Mesendoderm (in vitro differentiated cells): ENCODE measurements around the gene DCAF17.

Experiments
- DNase-seq: peaks from one replicate; pipeline ENCODE4 v3.0.0; 2013
- H2AK5ac ChIP-seq: 2 replicates; pipeline ENCODE4 v1.6.1; 2013; ENCODE audit warnings: low read length, inconsistent platforms
- H2BK120ac ChIP-seq: 2 replicates; pipeline ENCODE4 v1.6.1; 2013; ENCODE audit warnings: low read depth, mild to moderate bottlenecking, low read length, moderate library complexity, mixed read lengths
- H2BK15ac ChIP-seq: replicated peaks from 2 replicates; pipeline ENCODE4 v1.6.1; 2013; ENCODE audit warnings: low read depth, mild to moderate bottlenecking, moderate library complexity
- H2BK5ac ChIP-seq: 2 replicates; pipeline ENCODE4 v1.6.1; 2013; ENCODE audit warnings: low read length, inconsistent platforms
- H3K18ac ChIP-seq: 2 replicates; pipeline ENCODE4 v1.6.1; 2013; ENCODE audit warnings: mild to moderate bottlenecking, low read length, mixed read lengths
- H3K23ac ChIP-seq: one replicate; pipeline ENCODE4 v1.6.1; 2013; ENCODE audit warnings: low read length
- H3K27ac ChIP-seq: 2 replicates; pipeline ENCODE4 v1.5.1; 2013; ENCODE audit warnings: low read depth, mild to moderate bottlenecking, inconsistent platforms, low read length, moderate library complexity
- H3K27me3 ChIP-seq: 2 replicates; pipeline ENCODE4 v1.6.1; 2013; ENCODE audit warnings: low read length, control low read depth, mild to moderate bottlenecking, inconsistent platforms; ENCODE audit not compliant: insufficient read depth, poor library complexity
- H3K36me3 ChIP-seq: 2 replicates; pipeline ENCODE4 v1.6.1; 2013; ENCODE audit warnings: low read length, inconsistent platforms; ENCODE audit not compliant: control insufficient read depth, insufficient read depth
- H3K4ac ChIP-seq: one replicate; pipeline ENCODE4 v1.6.1; 2013; ENCODE audit warnings: low read depth, mild to moderate bottlenecking, low read length, moderate library complexity
- H3K4me1 ChIP-seq: 2 replicates; pipeline ENCODE4 v1.6.1; 2013; ENCODE audit warnings: low read depth, low read length, inconsistent platforms; ENCODE audit not compliant: control insufficient read depth
- H3K4me2 ChIP-seq: 2 replicates; pipeline ENCODE4 v1.6.1; 2013; ENCODE audit warnings: low read length
- H3K4me3 ChIP-seq: 2 replicates; pipeline ENCODE4 v1.5.1; 2013; ENCODE audit warnings: mild to moderate bottlenecking, low read length
- H3K56ac ChIP-seq: one replicate; pipeline ENCODE4 v1.6.1; 2013; ENCODE audit warnings: low read length
- H3K79me1 ChIP-seq: 2 replicates; pipeline ENCODE4 v1.6.1; 2013; ENCODE audit warnings: low read length, inconsistent platforms
- H3K79me2 ChIP-seq: 2 replicates; pipeline ENCODE4 v1.6.1; 2013; ENCODE audit warnings: mild to moderate bottlenecking, low read length; ENCODE audit not compliant: control insufficient read depth, insufficient read depth
- H3K9ac ChIP-seq: 2 replicates; pipeline ENCODE4 v1.6.1; 2013; ENCODE audit warnings: low read length, inconsistent platforms
- H4K5ac ChIP-seq: one replicate; pipeline ENCODE4 v1.6.1; 2013; ENCODE audit warnings: low read length
- H4K8ac ChIP-seq: one replicate; pipeline ENCODE4 v1.6.1; 2013; ENCODE audit warnings: low read depth, mild to moderate bottlenecking, control low read depth, low read length, moderate library complexity
- WGBS: extraction: QIAGEN DNeasy Blood & Tissue Kit; methylation state at CpG from one replicate; pipeline ENCODE4 v1.1.7; 2013; ENCODE audit warnings: low lambda C conversion rate, missing lambda C conversion rate; ENCODE audit not compliant: insufficient coverage; ENCODE audit errors: extremely low coverage; 5-methylcytosine and 5-hydroxymethylcytosine counted together

The DCAF17 gene

GRCh38 chr2:171452773-171453172 is 18.7 kb downstream of the DCAF17 start:
- Histone ChIP-seq H4K8ac (no peak overlapping the region), H3K36me3 (no peaks in the 10 kb centered on the region), H3K18ac (no peak overlapping the region), H3K27me3 (no peaks in the 10 kb centered on the region), H2AK5ac (no peak overlapping the region), H2BK5ac (no peak overlapping the region), H2BK15ac (no peak overlapping the region), H3K4me1 (no peaks in the 10 kb centered on the region), H2BK120ac (no peak overlapping the region), H3K79me1 (no peaks in the 10 kb centered on the region), H3K4me2 (no peak overlapping the region), H3K4me3 (no peak overlapping the region), H4K5ac (no peak overlapping the region), H3K23ac (no peak overlapping the region), H3K27ac (no peak overlapping the region), H3K9ac (no peak overlapping the region), H3K79me2 (no peaks in the 10 kb centered on the region), H3K4ac (no peak overlapping the region), H3K56ac (no peak overlapping the region)
- no peak for DNase-seq
- WGBS = no CpG with 5 or more reads among the region's 4 CpGs

GRCh38 chr2:171459498-171459897 is 25.5 kb downstream of the DCAF17 start:
- no peak overlapping the region for H3K4me2 ChIP-seq
- no peak overlapping the region for H2BK15ac ChIP-seq
- no peak overlapping the region for H3K9ac ChIP-seq
- H3K36me3 ChIP-seq = no peaks in the 10 kb centered on the region
- no peak overlapping the region for H3K56ac ChIP-seq
- no peak overlapping the region for H2AK5ac ChIP-seq
- H3K4me3 ChIP-seq = no peak overlapping the region
- H3K27me3 ChIP-seq = no peaks in the 10 kb centered on the region
- no peak overlapping the region for H3K18ac ChIP-seq
- no peaks in the 10 kb centered on the region for H3K4me1 ChIP-seq
- no peak overlapping the region for H4K5ac ChIP-seq
- no peak overlapping the region for H4K8ac ChIP-seq
- H2BK120ac ChIP-seq = no peak overlapping the region
- no peak for DNase-seq
- no peak overlapping the region for H2BK5ac ChIP-seq
- no peak overlapping the region for H3K4ac ChIP-seq
- H3K79me2 ChIP-seq = no peaks in the 10 kb centered on the region
- H3K23ac ChIP-seq = no peak overlapping the region
- H3K27ac ChIP-seq = no peak overlapping the region
- H3K79me1 ChIP-seq = no peaks in the 10 kb centered on the region

- H3K79me2 ChIP-seq = no peaks in the 10 kb centered on the region
- no peaks in the 10 kb centered on the region for H3K36me3 ChIP-seq
- H3K79me1 ChIP-seq = no peaks in the 10 kb centered on the region
- no peak overlapping the region for H2BK15ac ChIP-seq
- no peak overlapping the region for H3K4ac ChIP-seq
- H3K4me1 ChIP-seq = no peaks in the 10 kb centered on the region
- H4K5ac ChIP-seq = no peak overlapping the region
- no peak overlapping the region for H2AK5ac ChIP-seq
- H3K4me3 ChIP-seq = no peak overlapping the region
- no peak for DNase-seq
- no peak overlapping the region for H3K9ac ChIP-seq
- no CpG with 5 or more reads among the region's 1 CpG for WGBS
- H3K27me3 ChIP-seq = no peaks in the 10 kb centered on the region
- no peak overlapping the region for H2BK120ac ChIP-seq
- no peak overlapping the region for H3K56ac ChIP-seq
- H2BK5ac ChIP-seq = no peak overlapping the region
- no peak overlapping the region for H4K8ac ChIP-seq
- H3K27ac ChIP-seq = no peak overlapping the region
- H3K23ac ChIP-seq = no peak overlapping the region
- H3K18ac ChIP-seq = no peak overlapping the region
- no peak overlapping the region for H3K4me2 ChIP-seq
These were observed 26.5 kb downstream of the DCAF17 start for GRCh38 chr2:171460537-171460936.

GRCh38 chr2:171469176-171469575 is 35.1 kb downstream of the DCAF17 start:
- no peaks in the 10 kb centered on the region for H3K79me2 ChIP-seq
- no CpG with 5 or more reads among the region's 4 CpGs for WGBS
- no peak overlapping the region for H4K5ac ChIP-seq
- H3K23ac ChIP-seq = no peak overlapping the region
- H2BK15ac ChIP-seq = no peak overlapping the region
- H4K8ac ChIP-seq = no peak overlapping the region
- no peaks in the 10 kb centered on the region for H3K36me3 ChIP-seq
- no peak overlapping the region for H3K56ac ChIP-seq
- no peak overlapping the region for H2BK5ac ChIP-seq
- H3K4me2 ChIP-seq = no peak overlapping the region
- no peaks in the 10 kb centered on the region for H3K79me1 ChIP-seq
- no peaks in the 10 kb centered on the region for H3K4me1 ChIP-seq
- no peak overlapping the region for H3K27ac ChIP-seq
- H3K18ac ChIP-seq = no peak overlapping the region
- no peaks in the 10 kb centered on the region for H3K27me3 ChIP-seq
- H3K4ac ChIP-seq = no peak overlapping the region
- DNase-seq = peak; percentile 53
- H3K9ac ChIP-seq = no peak overlapping the region
- no peak overlapping the region for H2AK5ac ChIP-seq
- no peak overlapping the region for H2BK120ac ChIP-seq
- H3K4me3 ChIP-seq = no peak overlapping the region

- Histone ChIP-seq H2AK5ac (no peak overlapping the region), H3K36me3 (no peaks in the 10 kb centered on the region)
- no CpG with 5 or more reads among the region's 5 CpGs for WGBS
These were observed 36.1 kb downstream of the DCAF17 start for GRCh38 chr2:171470129-171470528.

GRCh38 chr2:171475979-171476378 is 42.0 kb downstream of the DCAF17 start:
- Histone ChIP-seq H2AK5ac (no peak overlapping the region), H2BK5ac (no peak overlapping the region), H3K23ac (no peak overlapping the region), H3K4me1 (no peaks in the 10 kb centered on the region), H4K8ac (no peak overlapping the region), H3K27ac (no peak overlapping the region), H3K56ac (no peak overlapping the region), H3K4me3 (no peak overlapping the region), H3K9ac (no peak overlapping the region), H3K36me3 (no peaks in the 10 kb centered on the region), H4K5ac (no peak overlapping the region), H3K27me3 (no peaks in the 10 kb centered on the region), H3K18ac (no peak overlapping the region), H3K79me2 (no peaks in the 10 kb centered on the region), H2BK120ac (no peak overlapping the region), H2BK15ac (no peak overlapping the region), H3K4me2 (no peak overlapping the region), H3K79me1 (no peaks in the 10 kb centered on the region), H3K4ac (no peak overlapping the region)
- no peak for DNase-seq
- WGBS = no CpG with 5 or more reads among the region's 1 CpG

More at GRCh38 chr2:171470129-171470528, 36.1 kb downstream of the DCAF17 start:
- no peak for DNase-seq
- H2BK5ac ChIP-seq = no peak overlapping the region
- H3K4me3 ChIP-seq = no peak overlapping the region
- H3K4me1 ChIP-seq = no peaks in the 10 kb centered on the region
- H3K27me3 ChIP-seq = no peaks in the 10 kb centered on the region
- H2BK120ac ChIP-seq = no peak overlapping the region
- no peak overlapping the region for H3K4ac ChIP-seq
- H3K79me1 ChIP-seq = no peaks in the 10 kb centered on the region
- H3K18ac ChIP-seq = no peak overlapping the region
- no peaks in the 10 kb centered on the region for H3K79me2 ChIP-seq
- H3K23ac ChIP-seq = no peak overlapping the region
- no peak overlapping the region for H3K56ac ChIP-seq
- no peak overlapping the region for H3K9ac ChIP-seq
- H3K4me2 ChIP-seq = no peak overlapping the region
- no peak overlapping the region for H4K8ac ChIP-seq
- H2BK15ac ChIP-seq = no peak overlapping the region
- H4K5ac ChIP-seq = no peak overlapping the region
- H3K27ac ChIP-seq = no peak overlapping the region
